Thyroid gland (tissue), 4 donors: ENCODE measurements around the gene NOTCH2.

Experiments
- POLR2A ChIP-seq, 2 donors: fragments of 450-650 bp; IDR thresholded peaks; one replicate each; pipeline ENCODE4 v1.6.1; 2017; ENCODE audit warnings: antibody characterized with exemption in 2 of 2, mild to moderate bottlenecking in 2 of 2, moderate library complexity in 1 of 2
- TF ChIP-seq, protein P1 (sequence below), 6 experiments: fragments of 200-600 bp in 3 of 6; fragments of 450-650 bp in 3 of 6; sonication (generic) in 3 of 6; IDR thresholded peaks; one replicate each; pipeline ENCODE4 v1.5.1; 2016 to 2019; ENCODE audit warnings: antibody characterized with exemption in 6 of 6, mild to moderate bottlenecking in 2 of 6, inconsistent platforms in 1 of 6, moderate library complexity in 1 of 6

- TF ChIP-seq, protein P1, sequence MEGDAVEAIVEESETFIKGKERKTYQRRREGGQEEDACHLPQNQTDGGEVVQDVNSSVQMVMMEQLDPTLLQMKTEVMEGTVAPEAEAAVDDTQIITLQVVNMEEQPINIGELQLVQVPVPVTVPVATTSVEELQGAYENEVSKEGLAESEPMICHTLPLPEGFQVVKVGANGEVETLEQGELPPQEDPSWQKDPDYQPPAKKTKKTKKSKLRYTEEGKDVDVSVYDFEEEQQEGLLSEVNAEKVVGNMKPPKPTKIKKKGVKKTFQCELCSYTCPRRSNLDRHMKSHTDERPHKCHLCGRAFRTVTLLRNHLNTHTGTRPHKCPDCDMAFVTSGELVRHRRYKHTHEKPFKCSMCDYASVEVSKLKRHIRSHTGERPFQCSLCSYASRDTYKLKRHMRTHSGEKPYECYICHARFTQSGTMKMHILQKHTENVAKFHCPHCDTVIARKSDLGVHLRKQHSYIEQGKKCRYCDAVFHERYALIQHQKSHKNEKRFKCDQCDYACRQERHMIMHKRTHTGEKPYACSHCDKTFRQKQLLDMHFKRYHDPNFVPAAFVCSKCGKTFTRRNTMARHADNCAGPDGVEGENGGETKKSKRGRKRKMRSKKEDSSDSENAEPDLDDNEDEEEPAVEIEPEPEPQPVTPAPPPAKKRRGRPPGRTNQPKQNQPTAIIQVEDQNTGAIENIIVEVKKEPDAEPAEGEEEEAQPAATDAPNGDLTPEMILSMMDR (IDR thresholded peaks at IDR 0.05): no peak
- no peak for TF ChIP-seq POLR2A (IDR thresholded peaks at IDR 0.05)
These were observed 95.4 kb downstream of the NOTCH2 start for GRCh38 chr1:119974013-119974412.
